ENCODE results near the gene SLC12A6.

DNA sequence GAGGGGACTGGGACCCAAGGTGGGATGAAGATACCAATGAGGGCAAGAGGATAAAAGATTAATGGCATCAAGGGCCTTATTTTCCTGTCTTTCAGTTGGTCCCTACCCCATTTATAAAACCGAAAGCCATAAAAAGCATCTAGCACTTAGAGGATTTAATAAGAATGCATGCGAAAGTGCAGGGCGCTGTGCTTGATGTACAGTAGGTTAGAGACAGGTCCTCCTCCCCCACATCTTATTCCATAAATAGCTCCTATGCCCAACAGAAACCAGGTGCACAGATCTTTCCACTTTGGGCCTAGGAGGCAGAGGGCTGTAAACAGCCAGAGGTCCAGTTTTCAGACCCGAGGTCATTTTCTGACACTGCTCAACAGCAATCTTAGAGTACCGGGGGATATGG is 28.3 kb upstream of the SLC12A6 start:
- TF ChIP-seq CTCF (IDR thresholded peaks at IDR 0.05) (no peak), POLR2A (IDR thresholded peaks at IDR 0.05) (no peak)

Data from transverse colon (tissue), 3 donors.